Astrocyte of the hippocampus (primary cell): Measurements from ENCODE around the gene GAPDHS.

Source experiments
- DNase-seq: peaks from one replicate; pipeline ENCODE4 v3.0.0; 2011; ENCODE audit warnings: low read depth, low spot score

The GAPDHS gene

DNA sequence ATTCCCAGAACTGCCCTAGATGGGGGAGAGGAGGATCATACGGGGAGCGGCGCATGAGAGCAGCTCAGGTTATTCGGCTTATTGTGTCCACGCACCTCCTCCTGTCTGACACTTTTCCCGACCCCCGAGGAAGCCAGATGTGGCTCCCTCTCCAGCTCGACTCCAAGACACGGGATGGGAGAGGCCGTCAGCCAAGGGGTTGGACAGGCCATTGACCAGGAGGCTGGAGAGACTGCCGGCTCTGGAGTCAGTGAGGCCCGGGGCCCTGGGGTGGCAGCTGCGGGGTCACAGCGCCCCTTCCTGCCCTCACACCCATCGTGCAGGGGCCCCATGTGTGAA lies 22.7 kb upstream of the GAPDHS start:
- DNase-seq: no peak

DNA sequence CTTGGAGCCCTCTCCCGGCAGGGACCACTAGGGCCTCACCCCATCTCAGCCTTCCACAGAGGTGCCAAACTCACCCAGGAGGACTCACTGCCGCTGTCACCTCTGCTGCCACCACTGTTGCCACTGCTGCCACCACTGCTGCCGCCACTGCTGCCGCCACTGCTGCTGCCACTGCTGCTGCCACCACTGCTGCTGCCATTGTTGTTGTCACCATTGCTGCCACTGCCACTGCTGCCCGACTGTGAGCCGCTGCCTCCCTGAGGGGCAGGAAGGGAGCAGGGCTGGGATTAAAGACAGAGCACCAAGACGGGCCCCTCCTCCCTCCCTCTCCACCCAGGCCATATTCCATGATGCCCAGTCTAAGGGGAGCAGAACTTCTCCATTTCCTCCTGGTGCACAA lies 21.9 kb upstream of the GAPDHS start:
- DNase-seq: no peak

DNA sequence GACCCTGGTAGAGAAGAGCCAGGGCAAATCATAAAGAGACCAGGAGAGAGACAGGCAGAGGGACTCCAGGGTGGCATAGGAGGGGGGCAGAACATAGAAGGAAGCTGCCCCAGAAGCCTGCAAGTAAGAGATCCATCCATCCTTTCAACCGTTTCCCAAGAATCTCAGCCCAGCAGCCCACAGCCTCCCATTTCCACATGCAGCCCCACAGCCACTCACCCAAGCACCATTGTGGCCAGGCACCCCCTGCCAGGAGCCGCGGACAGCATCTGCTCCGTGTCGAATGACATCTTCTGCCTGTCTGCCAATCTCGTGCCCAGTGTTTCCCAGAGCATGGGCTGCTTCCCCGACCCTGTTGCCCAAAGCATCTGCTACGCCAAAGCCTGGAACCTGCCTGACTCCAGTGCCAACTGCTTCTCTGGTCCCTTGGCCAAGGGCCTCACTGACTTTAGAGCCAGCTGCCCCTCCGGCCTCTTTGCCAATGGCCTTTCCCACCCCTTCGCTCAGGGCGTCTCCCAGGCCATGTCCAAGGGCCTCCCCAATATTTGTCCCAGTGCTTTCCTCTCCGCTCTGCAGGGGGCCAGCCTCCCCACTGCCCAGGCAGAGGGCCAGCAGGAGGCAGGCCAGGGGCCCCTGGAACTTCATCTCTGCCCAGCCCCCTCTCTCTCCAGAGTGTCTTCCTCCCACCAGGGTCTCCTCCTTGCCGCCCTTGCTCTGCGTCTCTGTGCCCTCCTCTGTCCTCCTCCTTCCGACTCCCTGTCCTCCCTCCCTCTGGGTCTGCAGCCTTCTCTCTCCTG lies 20.2 kb upstream of the GAPDHS start:
- DNase-seq: no peak

DNA sequence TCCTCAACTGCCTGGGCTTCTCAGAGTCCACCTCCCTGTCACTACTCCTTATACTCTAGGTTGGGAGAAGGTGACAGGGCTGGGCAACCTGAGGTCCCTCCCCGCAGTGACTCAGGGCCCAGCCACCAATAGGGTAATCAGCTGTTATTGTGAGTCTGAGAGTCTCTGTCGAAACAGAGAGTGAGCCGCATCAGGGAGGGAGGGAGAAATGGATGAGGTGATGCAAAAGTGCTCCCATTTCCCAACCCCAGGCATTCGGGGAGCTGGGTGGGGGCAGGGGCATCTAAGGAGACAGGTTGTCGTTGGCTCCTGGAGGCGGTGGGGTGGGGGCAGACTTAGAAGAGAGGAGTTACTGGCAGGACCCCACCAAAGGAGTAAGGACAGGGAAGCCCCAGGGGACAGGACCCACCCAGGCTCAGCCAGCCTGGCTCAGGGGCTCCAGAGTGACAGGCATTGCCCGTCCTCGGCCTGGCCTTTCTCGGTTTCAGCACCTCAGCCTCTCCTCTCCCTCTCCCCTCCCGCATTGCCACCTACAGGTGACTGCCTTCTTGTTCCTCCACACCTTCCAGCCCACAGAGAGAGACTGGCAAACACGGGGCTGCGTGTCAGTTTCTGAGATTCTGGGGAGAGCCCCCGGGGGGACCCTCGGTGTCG lies 19.5 kb upstream of the GAPDHS start, which contains the start of gene DMKN:
Gene DMKN, minus strand, starts transcription at position 22 of the 654 bp plus-strand sequence. CDS start 174 bp downstream, outside the sequence.
- DNase-seq: no peak

DNA sequence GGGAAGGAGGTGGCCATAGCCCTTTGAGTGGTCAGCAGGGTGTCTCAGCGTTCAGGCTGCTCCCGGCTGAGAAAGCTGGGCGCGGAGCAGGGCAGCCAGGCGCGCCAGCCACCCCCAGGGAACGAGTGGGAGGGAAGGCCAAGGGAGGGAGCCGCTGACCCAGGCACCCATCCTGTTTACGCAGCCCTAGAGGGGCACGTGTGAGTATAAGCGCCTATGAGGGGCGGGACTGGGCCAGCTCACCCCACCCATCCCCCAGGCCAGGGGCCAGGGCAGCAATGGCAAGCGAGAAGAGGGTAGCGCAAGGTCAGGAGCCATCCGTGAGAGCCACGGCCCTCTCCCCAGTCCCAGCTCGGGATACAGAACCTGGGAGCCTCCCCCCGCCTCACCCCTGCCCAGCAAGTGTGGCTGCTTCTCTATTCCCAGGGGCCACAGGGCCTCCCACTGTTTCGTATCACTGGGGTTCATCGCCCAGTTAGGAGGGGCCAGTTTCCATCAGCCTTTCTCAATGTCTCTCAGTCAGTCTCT lies 18.9 kb upstream of the GAPDHS start:
- DNase-seq: no peak

DNA sequence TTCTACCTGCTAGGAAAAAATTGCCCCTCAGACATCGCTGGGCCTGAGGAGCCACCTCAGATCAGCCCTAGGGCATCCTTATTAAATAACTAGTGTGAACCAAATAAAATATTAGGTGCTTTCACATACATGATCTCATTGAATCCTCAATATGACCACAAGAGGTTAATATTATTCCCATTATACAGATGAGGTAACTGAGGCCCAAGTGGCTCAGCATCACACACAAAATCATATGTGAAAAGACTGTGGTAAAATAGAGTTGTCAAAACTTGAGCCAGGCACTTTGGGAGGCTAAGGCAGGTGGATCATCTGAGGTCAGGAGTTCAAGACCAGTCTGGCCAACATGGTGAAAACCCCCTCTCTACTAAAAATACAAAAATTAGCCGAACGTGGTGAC lies 16.9 kb upstream of the GAPDHS start:
- no peak for DNase-seq

DNA sequence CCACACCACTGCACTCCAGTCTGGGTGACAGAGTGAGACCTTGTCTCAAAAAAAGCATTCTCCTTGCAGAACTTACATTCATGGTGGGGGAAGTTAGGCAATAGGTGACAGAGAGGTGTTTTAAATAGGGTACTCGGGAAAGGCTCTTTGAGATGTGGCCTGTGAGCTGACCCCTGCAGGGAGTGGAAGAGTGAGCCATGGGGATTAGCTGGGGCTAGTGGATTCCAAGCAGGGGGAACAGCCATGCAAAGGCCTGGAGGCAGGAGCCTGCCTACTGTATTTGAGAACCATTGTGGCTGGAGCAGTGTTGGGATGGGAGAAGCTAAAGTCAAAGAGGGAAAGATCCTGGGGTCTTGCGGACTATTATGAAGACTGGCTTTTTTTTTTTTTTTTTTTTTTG lies 15.9 kb upstream of the GAPDHS start:
- no peak for DNase-seq

DNA sequence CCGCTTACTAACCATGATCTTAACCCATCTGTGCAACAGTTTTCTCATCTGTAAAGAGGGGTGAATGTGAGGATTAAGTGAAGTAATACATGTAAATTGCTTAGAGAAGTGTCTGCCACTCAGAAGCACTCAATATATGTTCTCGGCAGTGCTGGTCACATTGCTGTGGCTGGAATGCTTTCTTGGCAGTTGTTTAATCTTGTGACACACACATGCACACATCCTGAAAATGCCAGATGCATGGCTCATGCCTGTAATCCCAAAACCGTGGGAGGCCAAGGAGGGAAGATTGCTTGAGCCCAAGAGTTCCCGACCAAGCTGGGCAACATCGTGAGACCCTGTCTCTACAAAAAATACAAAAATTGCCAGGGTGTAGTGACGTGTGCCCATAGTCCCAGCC lies 14.9 kb upstream of the GAPDHS start:
- DNase-seq: peak; percentile 86

DNA sequence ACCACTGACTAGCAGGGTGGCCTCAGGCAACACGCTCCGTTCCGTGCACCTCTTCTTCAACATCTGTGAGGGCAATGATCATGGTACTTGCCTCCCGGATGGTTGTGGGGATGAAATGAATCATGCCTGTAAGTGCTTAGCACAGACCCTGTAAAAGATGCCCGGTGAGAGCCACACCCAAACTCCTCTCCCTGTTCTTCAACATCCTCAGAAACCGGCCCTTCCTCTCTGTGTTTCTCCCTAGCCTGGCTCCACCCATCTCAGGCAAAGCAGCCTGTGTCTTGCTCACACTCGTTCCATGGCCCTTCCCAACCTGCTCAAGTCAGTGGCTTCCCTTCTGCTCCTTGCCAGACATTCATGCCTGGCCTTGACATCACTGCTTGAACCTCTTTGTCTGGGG lies 14.0 kb upstream of the GAPDHS start:
- DNase-seq: no peak

DNA sequence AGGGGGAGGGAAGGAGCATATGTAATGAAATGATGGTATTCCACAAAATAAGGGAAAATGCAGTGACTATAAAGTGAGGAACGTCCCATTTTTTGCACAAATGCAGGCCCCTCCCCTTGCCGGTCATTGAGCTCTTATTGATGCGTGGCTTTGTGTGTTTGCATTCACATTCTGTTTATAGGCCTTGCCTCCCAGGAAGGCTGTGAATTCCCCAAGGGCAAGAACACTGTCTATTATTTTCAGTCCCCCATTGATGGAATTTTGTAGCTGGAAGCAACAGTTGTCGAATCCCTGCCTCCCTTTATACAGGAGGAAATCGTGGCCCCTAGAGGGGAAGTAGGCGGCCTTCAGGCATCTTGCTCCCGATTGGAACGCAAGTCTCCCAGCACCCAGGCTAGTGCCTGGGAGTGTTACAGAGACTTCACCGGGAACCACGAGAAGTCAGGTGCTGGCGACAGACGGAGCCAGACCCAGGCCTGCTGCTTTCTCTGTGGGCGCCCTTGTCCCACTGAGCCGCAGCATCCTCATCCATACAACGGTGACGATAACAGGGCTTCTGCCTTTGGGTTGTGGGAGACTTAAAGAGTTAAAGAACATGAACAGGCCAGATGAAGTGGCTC lies 12.0 kb upstream of the GAPDHS start:
- no peak for DNase-seq

DNA sequence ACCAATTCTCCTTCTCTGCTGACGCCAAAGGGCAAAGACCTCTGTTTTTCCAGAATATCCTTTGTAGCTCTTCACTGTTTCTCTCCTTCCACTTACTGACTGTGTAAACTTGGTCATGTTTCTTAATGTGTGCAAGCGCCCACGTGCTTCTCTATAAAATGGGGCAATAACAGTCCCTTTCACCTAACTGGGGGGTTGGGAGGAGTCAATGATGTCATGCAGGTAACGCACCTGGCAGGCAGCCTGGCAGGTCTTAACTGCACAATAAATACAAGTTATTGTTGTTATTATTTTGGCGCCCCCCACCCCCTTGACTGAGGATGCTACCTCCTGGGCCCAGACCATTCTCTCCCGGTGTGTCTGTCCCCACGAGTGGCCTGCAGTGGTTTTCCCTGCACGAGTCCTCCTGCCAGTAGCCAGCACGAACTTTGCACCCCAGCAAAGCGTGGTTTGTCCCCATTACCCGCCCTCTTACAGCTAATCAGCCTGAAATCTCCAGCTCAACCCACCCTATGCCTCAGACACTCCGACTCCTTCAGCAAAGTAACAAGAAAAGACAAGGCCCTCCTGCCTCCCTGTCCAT lies 10.4 kb upstream of the GAPDHS start:
- DNase-seq: no peak

DNA sequence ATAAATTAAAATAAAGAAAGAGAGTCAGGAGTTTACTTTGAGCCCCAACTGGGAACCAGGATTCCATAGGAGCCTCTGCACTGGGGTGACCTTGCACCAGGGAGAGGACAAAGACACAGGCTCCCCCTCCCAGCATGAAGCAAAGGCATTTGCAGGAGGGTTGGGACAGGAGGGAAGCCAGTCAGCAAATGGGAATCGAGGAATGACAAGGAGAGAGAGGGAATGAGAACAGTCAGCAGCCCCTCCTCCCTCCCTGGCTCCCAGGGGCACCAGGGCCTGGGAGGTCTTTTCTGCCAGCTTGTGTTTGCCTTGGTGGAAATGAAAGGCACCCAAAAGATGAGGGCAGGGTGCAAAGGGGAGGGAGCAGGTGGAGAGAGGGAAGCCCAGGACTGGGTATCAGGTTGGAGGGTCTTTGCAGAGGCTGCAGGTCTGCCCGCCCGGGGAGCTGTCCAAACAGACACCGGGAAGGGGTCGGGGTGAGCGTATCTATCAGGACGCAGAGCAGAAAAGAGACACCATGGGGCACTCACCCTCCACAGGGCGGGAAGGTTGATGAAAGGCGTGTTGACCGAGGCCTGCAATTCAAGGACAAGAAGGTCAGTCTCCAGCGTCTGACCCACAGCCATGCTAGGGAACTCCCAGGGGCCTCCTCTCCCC lies 8.9 kb upstream of the GAPDHS start:
- DNase-seq: no peak

DNA sequence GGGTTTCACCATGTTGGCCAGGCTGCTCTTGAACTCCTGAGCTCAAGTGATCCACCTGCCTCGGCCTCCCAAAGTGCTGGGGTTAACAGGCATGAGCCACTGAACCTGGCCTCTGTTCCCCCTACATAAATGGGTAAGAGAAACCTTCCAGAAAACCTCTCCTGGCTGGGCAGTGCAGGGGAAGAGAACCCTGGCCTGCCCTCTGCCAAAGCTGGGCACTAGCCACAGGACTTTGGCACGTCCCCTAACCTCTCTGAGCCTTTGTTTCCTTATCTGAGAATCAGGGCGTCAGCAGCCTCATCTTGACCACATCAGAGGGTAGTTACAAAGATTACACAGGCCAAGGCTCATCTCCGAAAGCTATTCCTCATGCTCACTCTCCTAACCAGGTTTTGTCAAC lies 7.4 kb upstream of the GAPDHS start:
- no peak for DNase-seq

DNA sequence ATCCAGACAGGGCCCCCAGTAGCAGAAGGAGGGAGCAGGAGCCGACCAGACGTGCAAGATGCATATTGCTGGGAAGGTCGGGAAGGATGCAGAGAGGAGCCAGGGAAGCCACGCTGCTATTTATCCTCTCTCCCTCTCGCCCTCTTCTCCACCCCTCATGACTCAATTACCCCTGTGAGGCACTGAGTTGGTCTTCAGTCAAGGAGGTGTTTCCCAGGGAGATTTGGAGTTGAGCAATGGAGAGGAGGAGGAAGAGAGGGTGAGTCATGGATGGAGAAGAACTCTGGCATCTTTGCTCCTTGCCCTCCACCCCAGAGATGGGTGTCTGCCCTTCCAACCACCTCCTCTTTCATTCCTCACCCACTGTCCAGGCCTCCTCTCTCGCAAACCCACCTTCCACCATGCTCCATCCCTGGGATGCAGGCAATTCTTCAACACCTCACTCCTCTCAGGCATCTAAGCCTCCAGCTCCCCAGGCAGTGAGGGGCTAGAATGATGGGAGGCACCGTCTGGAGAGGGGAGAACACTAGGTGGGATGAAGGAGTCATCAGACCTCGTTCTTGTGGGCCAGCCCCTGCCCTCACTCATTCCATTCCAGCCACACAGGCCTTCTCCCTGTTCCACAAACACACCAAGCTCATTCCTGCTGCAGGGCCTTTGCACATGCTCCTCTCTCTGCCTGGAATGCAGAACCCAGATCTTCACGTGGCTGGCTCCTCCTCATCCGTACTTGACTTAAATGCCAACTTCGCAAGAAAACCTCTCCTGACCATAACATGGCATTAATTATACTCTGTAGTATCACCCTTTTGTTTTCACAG lies 4.8 kb upstream of the GAPDHS start, which contains the start of gene SBSN:
Gene SBSN, minus strand, starts transcription at position 94 of the 821 bp plus-strand sequence. Its CDS starts 30 bp downstream, at position 64.
- DNase-seq: no peak

DNA sequence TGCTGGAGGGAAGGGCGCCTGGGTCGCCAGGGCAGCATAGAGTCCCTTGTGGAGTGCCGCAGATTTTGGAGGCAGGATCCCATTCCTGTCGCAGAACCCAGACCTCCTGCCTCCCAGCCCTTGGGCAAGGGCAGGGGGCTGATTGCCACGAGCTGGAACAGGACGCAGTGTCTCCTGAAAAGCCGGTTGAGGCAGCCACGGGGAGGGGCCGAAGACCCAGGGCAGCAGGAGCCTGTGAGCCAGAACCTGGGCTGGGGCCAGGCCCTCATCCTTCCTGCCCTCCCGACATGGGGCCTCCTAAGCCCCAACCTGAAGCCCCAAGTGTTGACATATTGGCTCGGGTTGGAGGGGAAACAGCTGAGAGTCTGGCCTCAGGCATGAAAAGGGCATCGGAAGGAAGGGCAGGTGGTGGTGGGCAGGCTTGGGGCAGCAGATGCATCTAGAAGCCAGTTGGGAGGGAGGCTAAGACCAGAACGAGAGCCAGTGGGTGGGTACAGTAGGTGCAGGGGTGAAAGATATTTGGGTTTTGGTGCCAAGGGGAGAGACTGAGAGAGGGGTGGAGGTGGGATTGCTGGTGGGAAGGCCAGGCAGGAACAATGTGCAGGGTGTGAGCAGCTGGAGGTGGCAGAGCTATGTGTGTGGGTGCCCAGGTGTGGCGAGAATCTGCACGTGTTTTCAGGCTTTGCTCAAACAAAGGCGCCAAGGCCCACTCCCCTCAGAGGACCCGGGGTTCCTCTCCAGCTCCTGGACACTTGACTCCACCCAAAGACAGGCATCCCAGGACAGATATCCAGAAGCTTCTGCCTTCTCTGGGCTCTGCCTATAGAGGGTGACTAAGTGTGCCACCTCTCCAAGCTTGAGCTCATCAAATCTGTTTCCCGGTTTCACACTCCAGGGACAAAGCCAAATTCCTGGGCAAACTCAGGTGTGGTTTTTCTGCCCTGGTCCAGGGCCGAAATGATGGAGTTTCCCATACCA lies 3.7 kb upstream of the GAPDHS start:
- DNase-seq: no peak

DNA sequence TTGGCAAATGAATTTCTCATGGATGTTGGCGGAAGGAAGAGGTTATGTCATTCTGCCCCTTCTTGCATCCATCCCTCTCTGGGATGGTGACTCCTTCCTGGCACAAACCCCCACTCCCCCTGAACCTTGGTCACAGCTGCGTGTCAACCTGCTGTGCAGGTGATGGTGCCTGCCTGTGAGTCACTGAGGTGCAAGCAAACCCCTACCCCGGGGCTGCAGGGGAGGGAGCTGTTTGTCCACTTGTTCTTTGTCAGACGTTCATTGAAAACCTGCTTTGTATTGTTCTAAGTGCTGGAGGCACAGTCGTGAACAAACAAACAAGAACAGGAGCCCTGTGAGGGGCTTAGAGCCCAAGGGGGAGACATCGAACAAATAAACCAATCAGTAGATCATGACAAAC lies 2.0 kb upstream of the GAPDHS start:
- DNase-seq: no peak

DNA sequence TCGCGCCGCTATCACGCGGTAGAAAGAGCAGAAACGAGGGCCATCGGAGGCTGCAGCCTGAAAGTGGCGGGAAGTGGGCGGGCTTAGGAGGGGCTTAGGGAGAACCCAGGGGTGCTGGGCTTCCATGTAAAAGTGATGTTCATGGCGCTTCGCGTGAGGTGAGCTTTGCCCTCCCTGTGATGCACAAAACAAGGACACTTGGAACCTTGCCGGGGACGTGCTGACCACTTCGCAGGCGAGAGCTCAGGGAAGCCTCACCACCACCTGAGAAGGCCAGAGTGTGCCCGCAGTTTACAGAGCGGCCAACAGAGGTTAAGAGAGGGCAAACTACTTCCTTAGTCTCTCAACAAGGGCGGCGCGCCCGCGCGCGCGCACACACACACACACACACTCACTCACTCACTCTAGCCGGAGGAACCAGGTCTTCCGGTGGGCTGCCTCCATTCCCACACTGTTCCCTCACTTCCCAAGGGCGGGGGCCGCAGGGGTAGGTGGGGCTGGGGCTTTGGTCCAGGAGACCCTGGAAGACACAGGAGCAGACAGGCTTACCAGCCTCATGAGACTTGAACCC lies 651 bp downstream of the GAPDHS start:
- DNase-seq: peak; percentile 26

DNA sequence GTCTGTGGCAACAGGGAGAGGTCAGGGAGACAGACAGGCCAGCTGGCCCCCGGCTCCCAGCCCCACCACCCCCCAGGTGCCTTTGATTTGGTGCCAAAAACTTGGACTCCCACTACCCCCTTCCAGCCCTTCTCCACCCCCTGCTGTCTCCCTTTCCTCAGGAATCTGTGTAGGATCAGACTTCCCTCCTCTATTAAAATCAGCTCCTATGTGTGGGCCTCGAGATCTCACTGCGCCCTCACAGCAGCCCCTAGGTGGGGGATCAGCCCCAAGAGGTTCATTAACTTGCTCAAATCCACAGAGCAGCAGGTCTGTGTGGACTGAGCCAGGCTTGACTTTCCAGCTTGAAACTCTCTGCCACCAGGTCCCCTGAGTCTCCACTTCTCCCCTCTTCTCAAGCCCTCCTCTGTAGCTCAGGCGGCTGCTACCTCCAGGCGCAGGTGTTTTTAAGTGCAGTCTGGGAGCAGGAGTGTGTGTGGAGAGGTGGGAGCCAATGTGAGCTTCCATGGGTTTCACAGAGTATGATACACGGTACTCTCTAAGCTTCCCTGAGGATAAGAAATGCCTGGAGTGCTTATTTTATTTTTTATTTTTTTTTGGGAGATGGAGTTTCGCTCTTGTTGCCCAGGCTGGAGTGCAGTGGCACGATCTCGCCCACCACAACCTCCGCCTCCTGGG lies 1.7 kb downstream of the GAPDHS start:
- DNase-seq: no peak

DNA sequence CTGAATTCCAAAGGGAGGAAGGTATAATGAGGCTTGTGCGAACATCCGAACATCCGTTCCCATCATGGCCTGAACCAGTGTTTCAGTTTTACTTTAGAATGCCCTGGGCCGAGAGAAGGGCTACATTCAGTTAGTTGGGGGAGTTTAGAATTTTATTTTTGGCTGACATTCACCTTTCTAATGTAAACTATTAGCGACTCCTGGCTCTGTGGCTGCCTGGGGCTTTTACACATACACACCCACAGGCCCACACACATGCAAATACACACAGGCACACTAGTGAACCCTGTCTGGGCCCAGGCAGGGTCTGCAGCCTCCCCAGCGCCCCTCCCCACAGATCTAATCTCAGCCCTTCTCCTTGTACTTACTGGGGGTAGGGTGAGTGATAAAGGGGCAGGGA lies 6.1 kb downstream of the GAPDHS start:
- DNase-seq: no peak
